Body of pancreas (tissue), 4 donors: ENCODE measurements around the gene GRN. TPM values are rescaled to one million over a fixed set of nuclear protein-coding genes. Genes with fewer than 3 reads are reported as not detected.
"Not testable (repeated sequence)": the region's sequence is repeated elsewhere in the genome, so short reads cannot be mapped to it uniquely, and the experiment has no call there.

Source experiments
- ATAC-seq: fragments of 150-250 bp; one replicate; pipeline ENCODE4 v1.9.1; 2016
- DNase-seq, 4 donors: peaks; one replicate each; pipeline ENCODE4 v3.0.0-alpha.2; 2019
- H3K27ac ChIP-seq, 4 donors: fragments of 200-600 bp; sonication (generic); 1 replicate in 3 of 4; 2 replicates in 1 of 4; pipeline versions ENCODE4 v1.5.1 to v1.6.1; 2016 to 2019; ENCODE audit warnings: mild to moderate bottlenecking in 1 of 4, mixed read lengths in 1 of 4, moderate library complexity in 1 of 4
- H3K27me3 ChIP-seq, 2 donors: fragments of 200-600 bp; sonication (generic); one replicate each; pipeline ENCODE4 v1.6.0; 2016; ENCODE audit warnings: mild to moderate bottlenecking in 1 of 2
- H3K36me3 ChIP-seq, 2 donors: fragments of 200-600 bp; sonication (generic); replicated peaks in 1 of 2; 2 replicates each; pipeline ENCODE4 v1.5.1; 2016; ENCODE audit warnings: low read depth in 2 of 2; ENCODE audit not compliant: insufficient read depth in 1 of 2
- H3K4me1 ChIP-seq: fragments of 200-600 bp; sonication (generic); one replicate; pipeline ENCODE4 v1.6.0; 2016
- H3K4me3 ChIP-seq, 2 donors: fragments of 200-600 bp; sonication (generic); 1 replicate in 1 of 2; 2 replicates in 1 of 2; pipeline ENCODE4 v1.5.1; 2016 to 2019
- H3K9me3 ChIP-seq, 3 donors: fragments of 200-600 bp; sonication (generic); 1 replicate in 2 of 3; 2 replicates in 1 of 3; pipeline ENCODE4 v1.5.1; 2016
- POLR2A ChIP-seq, 3 donors: fragments of 450-650 bp; IDR thresholded peaks; one replicate each; pipeline ENCODE4 v1.6.1; 2016; ENCODE audit warnings: antibody characterized with exemption in 3 of 3, mild to moderate bottlenecking in 2 of 3
- WGBS, 2 donors: methylation state at CpG; one replicate each; pipeline ENCODE4 v1.1.5; 2017; 5-methylcytosine and 5-hydroxymethylcytosine counted together
- intact Hi-C: fragments of 100-400 bp; cut with DNase I; formaldehyde crosslinking; loops from one replicate; pipeline ENCODE4 v1.15.1; 2023
- total RNA-seq, 2 donors: library from RNA; depleted of rRNA; stranded (reverse); fragments of >200 nt; gene quantifications; one replicate each; pipeline ENCODE4 v1.1.0, GENCODE V29; 2016
- TF ChIP-seq, protein P1 (sequence below), 7 experiments: fragments of 450-650 bp in 4 of 7; fragments of 200-600 bp in 3 of 7; sonication (generic) in 3 of 7; IDR thresholded peaks; one replicate each; pipeline ENCODE4 v1.5.1; 2016 to 2019; ENCODE audit warnings: antibody characterized with exemption in 7 of 7

The GRN gene
- total RNA-seq, 2 donors from 2014 or later: 119 to 153 TPM

- intact Hi-C loops: no loop called here
Observed at GRCh38 chr17:44386182-44386525, 41.1 kb downstream of the GRN start.

DNA sequence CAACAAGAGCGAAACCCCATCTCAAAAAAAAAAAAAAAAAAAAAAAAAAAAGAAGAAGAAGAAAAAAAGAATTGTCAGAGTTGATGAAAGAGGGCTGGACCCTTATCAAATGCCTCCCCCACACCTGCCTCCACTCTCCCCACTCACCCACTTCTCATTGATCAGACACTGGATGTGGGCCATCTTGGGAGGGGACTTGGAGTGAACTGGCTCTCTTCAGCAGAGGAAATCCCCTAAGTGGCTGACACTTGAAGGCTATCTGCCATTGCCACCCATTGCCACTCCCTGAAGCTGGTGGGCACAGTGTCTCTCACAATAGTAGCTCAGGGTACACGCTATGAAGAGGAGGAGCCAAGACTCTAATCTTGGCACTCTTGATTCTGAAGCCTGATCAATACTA, 42.7 kb downstream of the GRN start:
- Histone ChIP-seq H3K27me3 (no peaks in the 10 kb centered on the region), H3K4me3 (no peak overlapping the region), H3K27ac (no peak overlapping the region), H3K36me3 (no peaks in the 10 kb centered on the region), H3K4me1 (peaks cover 17% of the 10 kb centered on the region), H3K9me3 (no peaks in the 10 kb centered on the region)
- 57 to 77% methylated on average over 1 to 2 of the region's 2 CpGs for WGBS, 2 donors
- ATAC-seq (no peak), DNase-seq (no peak)
- TF ChIP-seq POLR2A (IDR thresholded peaks at IDR 0.05): no peak
- TF ChIP-seq, protein P1, sequence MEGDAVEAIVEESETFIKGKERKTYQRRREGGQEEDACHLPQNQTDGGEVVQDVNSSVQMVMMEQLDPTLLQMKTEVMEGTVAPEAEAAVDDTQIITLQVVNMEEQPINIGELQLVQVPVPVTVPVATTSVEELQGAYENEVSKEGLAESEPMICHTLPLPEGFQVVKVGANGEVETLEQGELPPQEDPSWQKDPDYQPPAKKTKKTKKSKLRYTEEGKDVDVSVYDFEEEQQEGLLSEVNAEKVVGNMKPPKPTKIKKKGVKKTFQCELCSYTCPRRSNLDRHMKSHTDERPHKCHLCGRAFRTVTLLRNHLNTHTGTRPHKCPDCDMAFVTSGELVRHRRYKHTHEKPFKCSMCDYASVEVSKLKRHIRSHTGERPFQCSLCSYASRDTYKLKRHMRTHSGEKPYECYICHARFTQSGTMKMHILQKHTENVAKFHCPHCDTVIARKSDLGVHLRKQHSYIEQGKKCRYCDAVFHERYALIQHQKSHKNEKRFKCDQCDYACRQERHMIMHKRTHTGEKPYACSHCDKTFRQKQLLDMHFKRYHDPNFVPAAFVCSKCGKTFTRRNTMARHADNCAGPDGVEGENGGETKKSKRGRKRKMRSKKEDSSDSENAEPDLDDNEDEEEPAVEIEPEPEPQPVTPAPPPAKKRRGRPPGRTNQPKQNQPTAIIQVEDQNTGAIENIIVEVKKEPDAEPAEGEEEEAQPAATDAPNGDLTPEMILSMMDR (IDR thresholded peaks at IDR 0.05): no peak
- intact Hi-C loops: no loop called here

More at GRCh38 chr17:44386182-44386525, 41.1 kb downstream of the GRN start:
- Histone ChIP-seq H3K36me3 (no peaks in the 10 kb centered on the region), H3K4me3 (no peak overlapping the region), H3K9me3 (no peaks in the 10 kb centered on the region), H3K27ac (no peak overlapping the region), H3K4me1 (peaks cover 17% of the 10 kb centered on the region), H3K27me3 (no peaks in the 10 kb centered on the region)
- 35 to 40% methylated on average over 6 to 10 of the region's 10 CpGs for WGBS, 2 donors
- TF ChIP-seq, protein P1 (IDR thresholded peaks at IDR 0.05): no peak
- TF ChIP-seq POLR2A (IDR thresholded peaks at IDR 0.05): no peak
- DNase-seq (no peak), ATAC-seq (no peak)

DNA sequence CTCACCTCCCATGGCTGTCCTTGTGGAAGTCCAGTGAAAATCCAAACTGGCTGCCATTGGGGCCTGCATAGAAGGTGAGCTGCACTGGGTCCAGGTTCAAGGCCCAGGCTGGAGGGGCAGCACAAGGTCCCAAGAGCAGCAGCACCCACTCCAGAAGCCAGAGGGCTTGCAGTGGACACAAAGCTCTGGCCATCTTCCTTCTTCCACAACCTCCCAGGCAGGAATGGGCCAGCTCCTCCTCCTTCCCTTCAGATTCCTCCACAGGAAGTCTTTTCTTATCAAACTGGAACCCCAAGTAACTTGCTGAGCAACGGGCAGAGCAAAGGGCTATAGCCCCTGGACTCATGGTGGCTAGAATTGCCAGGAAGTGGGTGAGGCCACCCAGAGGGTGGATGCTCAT, 44.2 kb downstream of the GRN start, which contains the start of gene ITGA2B:
TSS of gene ITGA2B (minus strand) at position 369 of the 400 bp plus-strand sequence. CDS start at position 193, 176 bp downstream.
- no peak for DNase-seq
- H3K27me3 ChIP-seq: no peaks in the 10 kb centered on the region
- no peak within 1 kb of the TSS for H3K27ac ChIP-seq
- intact Hi-C loops: no loop called here
- H3K36me3 ChIP-seq: no peaks in the 10 kb centered on the region
- no peak for TF ChIP-seq POLR2A (IDR thresholded peaks at IDR 0.05)
- H3K4me3 ChIP-seq: no peak within 1 kb of the TSS
- peaks cover 17% of the 10 kb centered on the region for H3K4me1 ChIP-seq
- H3K9me3 ChIP-seq: no peaks in the 10 kb centered on the region
- no peak for ATAC-seq
- 35 to 63% methylated on average over 1 of the region's 1 CpG for WGBS, 2 donors

DNA sequence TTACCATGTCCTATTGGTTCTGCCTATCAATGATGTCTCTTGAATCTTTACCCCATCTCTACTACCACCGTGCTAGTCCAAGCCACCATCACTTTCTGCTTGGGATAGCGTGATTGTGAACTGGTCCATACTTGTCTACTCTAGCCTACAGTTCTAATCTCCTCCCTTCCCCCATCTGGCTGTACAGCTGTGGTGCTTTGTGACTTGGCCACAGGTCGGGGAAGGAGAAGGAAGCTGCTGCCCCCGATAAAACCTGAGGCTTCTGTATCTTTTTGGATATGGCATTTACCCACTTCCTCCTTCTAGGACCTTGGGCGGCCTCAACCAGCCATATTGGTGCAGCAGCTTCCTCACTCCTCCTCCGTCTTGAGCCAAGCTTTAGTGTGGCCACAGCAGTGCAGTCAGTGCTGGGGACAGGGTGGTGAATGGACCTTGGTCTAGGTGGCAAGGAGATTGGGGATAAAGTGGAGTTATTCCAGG, 44.7 kb downstream of the GRN start:
- intact Hi-C loops: no loop called here
- H3K4me1 ChIP-seq: peaks cover 12% of the 10 kb centered on the region
- TF ChIP-seq POLR2A (IDR thresholded peaks at IDR 0.05): no peak
- TF ChIP-seq, protein P1 (IDR thresholded peaks at IDR 0.05): no peak
- H3K4me3 ChIP-seq: no peak overlapping the region
- H3K36me3 ChIP-seq: no peaks in the 10 kb centered on the region
- no peaks in the 10 kb centered on the region for H3K27me3 ChIP-seq
- H3K27ac ChIP-seq: no peak overlapping the region
- ATAC-seq (no peak), DNase-seq (no peak)
- H3K9me3 ChIP-seq: no peaks in the 10 kb centered on the region
- 79 to 94% methylated on average over 6 of the region's 6 CpGs for WGBS, 2 donors

- Histone ChIP-seq H3K9me3 (no peaks in the 10 kb centered on the region), H3K4me1 (peaks cover 7% of the 10 kb centered on the region), H3K27me3 (no peaks in the 10 kb centered on the region), H3K36me3 (no peaks in the 10 kb centered on the region), H3K4me3 (no peak overlapping the region), H3K27ac (no peak overlapping the region)
- no peak for DNase-seq
- WGBS, 2 donors: 65 to 66% methylated on average over 10 of the region's 10 CpGs
- ATAC-seq: no peak
- intact Hi-C loops: no loop called here
- TF ChIP-seq, protein P1 (IDR thresholded peaks at IDR 0.05): no peak
- no peak for TF ChIP-seq POLR2A (IDR thresholded peaks at IDR 0.05)
Observed at GRCh38 chr17:44390250-44390870, 45.3 kb downstream of the GRN start.

DNA sequence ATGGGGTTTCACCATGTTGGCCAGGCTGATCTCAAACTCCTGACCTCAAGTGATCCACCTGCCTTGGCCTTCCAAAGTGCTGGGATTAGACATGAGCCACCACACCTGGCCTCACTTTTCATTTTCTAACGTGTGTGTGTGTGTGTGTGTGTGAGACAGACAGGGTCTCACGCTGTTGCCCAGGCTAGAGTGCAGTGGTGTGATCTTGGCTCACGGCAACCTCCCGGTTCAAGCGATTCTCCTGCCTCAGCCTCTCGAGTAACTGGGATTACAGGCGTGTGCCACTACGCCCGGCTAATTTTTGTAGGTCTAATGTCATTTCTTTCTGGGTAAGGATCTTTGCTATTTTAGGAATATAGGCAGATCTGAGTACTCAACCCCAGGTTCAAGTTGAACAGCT, 49.0 kb downstream of the GRN start:
- 88 to 96% methylated on average over 8 to 9 of the region's 9 CpGs for WGBS, 2 donors
- H3K4me1 ChIP-seq, H3K4me3 ChIP-seq, DNase-seq, intact Hi-C loops, H3K27me3 ChIP-seq, ATAC-seq, H3K36me3 ChIP-seq, H3K9me3 ChIP-seq, H3K27ac ChIP-seq: not testable (repeated sequence)
